Gastrocnemius medialis (tissue), 4 donors: ENCODE data around the gene LEKR1.

Experiments
- CTCF ChIP-seq, 5 experiments: fragments of 450-650 bp in 3 of 5; fragments of 200-600 bp in 2 of 5; sonication (generic) in 2 of 5; IDR thresholded peaks in 4 of 5; conservative IDR thresholded peaks in 1 of 5; 1 replicate in 4 of 5; 2 replicates in 1 of 5; pipeline ENCODE4 v1.5.1; 2016 to 2019; ENCODE audit warnings: antibody characterized with exemption in 5 of 5, mild to moderate bottlenecking in 3 of 5, moderate library complexity in 3 of 5
- POLR2A ChIP-seq, 2 donors: fragments of 450-650 bp; IDR thresholded peaks; one replicate each; pipeline ENCODE4 v1.6.1; 2017; ENCODE audit warnings: antibody characterized with exemption in 2 of 2, mild to moderate bottlenecking in 2 of 2, moderate library complexity in 2 of 2

- TF ChIP-seq CTCF (IDR thresholded peaks at IDR 0.05 in 4 of 5, conservative IDR thresholded peaks at IDR 0.05 in 1 of 5), result no peak
- TF ChIP-seq POLR2A (IDR thresholded peaks at IDR 0.05), result no peak
Observed at GRCh38 chr3:157066335-157067098, 240.4 kb downstream of the LEKR1 start.
